Measurements from ENCODE around the gene TTYH2.

DNA sequence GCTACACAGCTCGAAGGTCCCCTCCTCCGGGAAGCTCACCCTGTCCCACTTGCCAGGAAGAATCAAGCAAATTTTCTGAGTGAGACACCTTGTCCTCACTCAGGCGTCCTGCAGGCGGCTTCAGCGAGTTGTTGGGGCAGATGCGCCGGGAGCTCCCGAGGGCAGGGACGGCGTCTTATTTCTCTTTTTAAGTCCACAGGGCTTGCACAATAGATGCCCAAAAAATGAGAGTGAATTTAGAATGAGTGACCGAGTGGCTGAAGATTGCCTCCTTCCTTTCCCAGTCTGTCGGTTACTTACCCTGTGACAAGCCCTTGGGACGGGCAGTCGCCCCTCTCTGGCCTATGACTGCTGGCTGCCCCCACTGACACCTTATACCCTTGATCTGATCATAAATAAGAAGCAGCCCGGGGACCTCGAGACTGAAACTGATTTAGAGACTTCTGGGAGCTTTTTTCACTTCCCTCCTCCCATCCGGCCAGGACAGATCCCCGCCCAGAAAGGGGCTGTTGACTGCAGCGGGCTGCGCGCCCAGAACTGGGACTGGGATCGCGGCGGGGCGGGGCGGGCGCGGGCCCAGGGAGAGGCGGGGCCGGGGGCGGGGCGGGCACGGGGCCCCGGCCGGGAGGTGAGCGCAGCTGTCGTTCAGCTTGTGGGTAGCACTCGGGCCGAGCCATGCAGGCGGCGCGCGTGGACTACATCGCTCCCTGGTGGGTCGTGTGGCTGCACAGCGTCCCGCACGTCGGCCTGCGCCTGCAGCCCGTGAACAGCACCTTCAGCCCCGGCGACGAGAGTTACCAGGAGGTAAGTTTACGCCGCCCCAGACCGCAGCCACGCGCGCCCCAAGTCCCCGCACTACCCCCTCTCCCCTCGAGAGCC is at the start of gene TTYH2:
- TF ChIP-seq CTCF (conservative IDR thresholded peaks at IDR 0.05; ENCODE audit: low read depth, low read length): peak; percentile 27
- no peak; the same call in 1 of the 2 replicates for TF ChIP-seq POLR2A (IDR thresholded peaks at IDR 0.05; ENCODE audit: low read depth, low read length)
- TF ChIP-seq RCOR1 (IDR thresholded peaks at IDR 0.05; ENCODE audit: insufficient replicate concordance, low read length): no peak
- no peak for TF ChIP-seq NFE2L2 (IDR thresholded peaks at IDR 0.05; ENCODE audit: low read depth, low read length)
- peak; percentile 88 for TF ChIP-seq CEBPB (IDR thresholded peaks at IDR 0.05; ENCODE audit: low read depth, low read length)
- no peak for TF ChIP-seq BHLHE40 (IDR thresholded peaks at IDR 0.05; ENCODE audit: low read depth, low read length)
- no peak; the same call in 1 of the 2 replicates for TF ChIP-seq MXI1 (IDR thresholded peaks at IDR 0.05; ENCODE audit: borderline replicate concordance, low read depth, low read length)
